NB4 (cell line): ENCODE measurements around the gene PDE3B.
"Not testable (repeated sequence)": the region's sequence is repeated elsewhere in the genome, so short reads cannot be mapped to it uniquely, and the experiment has no call there.

Experiments
- DNase-seq: peaks from one replicate; pipeline ENCODE4 v3.0.0; 2010; ENCODE audit warnings: low read depth
- H3K4me3 ChIP-seq: one replicate; pipeline ENCODE4 v1.5.1; 2011; ENCODE audit warnings: mild to moderate bottlenecking, low read depth, low read length, moderate library complexity
- MYC ChIP-seq: IDR thresholded peaks from 2 replicates; pipeline ENCODE4 v1.6.1; 2011; ENCODE audit warnings: low read depth, low read length
- POLR2A ChIP-seq: IDR thresholded peaks from 2 replicates; pipeline ENCODE4 v1.6.1; 2011; ENCODE audit warnings: mild to moderate bottlenecking; ENCODE audit not compliant: insufficient read length; ENCODE audit errors: extremely low read depth
- TF ChIP-seq, protein P1 (sequence below): IDR thresholded peaks from 2 replicates; pipeline ENCODE4 v1.6.1; 2011; ENCODE audit warnings: low read depth, low read length
- TF ChIP-seq, protein P2 (sequence below): IDR thresholded peaks from one replicate; pipeline ENCODE4 v1.5.1; 2012; ENCODE audit warnings: low read depth, low read length

PDE3B gene

DNA sequence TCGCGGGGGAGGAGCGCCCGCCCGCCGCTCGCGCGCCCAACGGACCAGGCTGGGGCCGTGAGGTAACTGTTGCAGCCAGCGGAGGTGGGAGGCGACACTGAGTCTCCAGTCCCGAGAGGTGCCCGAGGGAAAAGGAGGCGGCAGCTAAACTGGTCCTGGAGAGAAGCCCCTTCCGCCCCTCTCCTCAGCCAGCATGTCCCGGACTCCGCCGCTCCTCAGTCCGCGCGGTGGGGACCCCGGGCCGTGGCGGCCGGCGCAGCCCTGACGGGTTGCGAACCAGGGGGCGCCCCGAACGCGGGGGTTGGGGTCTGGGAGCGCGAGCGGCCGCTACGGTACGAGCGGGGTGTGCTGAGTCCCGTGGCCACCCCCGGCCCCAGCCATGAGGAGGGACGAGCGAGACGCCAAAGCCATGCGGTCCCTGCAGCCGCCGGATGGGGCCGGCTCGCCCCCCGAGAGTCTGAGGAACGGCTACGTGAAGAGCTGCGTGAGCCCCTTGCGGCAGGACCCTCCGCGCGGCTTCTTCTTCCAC is at the start of gene PDE3B:
Gene PDE3B, plus strand, starts transcription at position 108 of the 529 bp plus-strand sequence. Its CDS starts 272 bp downstream, at position 380.
- TF ChIP-seq POLR2A: peak; percentile 74
- TF ChIP-seq, protein P1, sequence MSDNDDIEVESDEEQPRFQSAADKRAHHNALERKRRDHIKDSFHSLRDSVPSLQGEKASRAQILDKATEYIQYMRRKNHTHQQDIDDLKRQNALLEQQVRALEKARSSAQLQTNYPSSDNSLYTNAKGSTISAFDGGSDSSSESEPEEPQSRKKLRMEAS: peak; percentile 51; the same call in 1 of the 2 replicates
- TF ChIP-seq, protein P2, sequence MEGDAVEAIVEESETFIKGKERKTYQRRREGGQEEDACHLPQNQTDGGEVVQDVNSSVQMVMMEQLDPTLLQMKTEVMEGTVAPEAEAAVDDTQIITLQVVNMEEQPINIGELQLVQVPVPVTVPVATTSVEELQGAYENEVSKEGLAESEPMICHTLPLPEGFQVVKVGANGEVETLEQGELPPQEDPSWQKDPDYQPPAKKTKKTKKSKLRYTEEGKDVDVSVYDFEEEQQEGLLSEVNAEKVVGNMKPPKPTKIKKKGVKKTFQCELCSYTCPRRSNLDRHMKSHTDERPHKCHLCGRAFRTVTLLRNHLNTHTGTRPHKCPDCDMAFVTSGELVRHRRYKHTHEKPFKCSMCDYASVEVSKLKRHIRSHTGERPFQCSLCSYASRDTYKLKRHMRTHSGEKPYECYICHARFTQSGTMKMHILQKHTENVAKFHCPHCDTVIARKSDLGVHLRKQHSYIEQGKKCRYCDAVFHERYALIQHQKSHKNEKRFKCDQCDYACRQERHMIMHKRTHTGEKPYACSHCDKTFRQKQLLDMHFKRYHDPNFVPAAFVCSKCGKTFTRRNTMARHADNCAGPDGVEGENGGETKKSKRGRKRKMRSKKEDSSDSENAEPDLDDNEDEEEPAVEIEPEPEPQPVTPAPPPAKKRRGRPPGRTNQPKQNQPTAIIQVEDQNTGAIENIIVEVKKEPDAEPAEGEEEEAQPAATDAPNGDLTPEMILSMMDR: no peak
- peak within 1 kb of the TSS; percentile 92 for H3K4me3 ChIP-seq
- DNase-seq: peak; percentile 93

DNA sequence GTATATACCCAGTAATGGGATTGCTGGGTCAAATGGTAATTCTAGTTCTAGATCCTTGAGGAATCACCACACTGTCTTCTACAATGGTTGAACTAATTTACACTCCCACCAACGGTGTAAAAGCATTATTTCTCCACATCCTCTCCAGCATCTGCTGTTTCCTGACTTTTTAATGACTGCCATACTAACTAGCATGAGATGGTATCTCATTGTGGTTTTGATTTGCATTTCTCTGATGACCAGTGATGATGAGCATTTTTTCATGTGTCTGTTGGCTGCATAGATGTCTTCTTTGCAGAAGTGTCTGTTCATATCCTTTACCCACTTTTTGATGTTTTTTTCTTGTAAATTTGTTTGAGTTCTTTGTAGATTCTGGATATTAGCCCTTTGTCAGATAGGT is 48.3 kb upstream of the PDE3B start:
- peak; percentile 7 for DNase-seq
- H3K4me3 ChIP-seq: not testable (repeated sequence)

DNA sequence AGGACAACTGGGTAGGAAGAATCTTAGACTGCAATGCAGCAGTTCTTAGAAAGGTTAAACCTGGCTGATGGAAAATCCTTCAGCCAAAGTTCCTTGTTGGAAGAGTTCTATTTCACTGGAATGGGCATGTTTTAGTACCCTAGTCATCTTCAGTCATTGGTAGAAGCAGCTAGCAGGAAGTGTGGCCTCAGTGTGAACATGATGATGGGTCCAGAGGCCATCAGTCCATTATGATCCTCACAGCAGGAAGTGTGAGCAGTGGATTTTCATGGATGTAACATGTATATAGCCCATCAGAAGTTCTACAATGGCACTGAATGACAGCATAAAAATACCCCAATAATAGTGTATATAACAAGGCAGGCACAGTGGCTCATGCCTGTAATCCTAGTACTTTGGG is 35.9 kb upstream of the PDE3B start:
- TF ChIP-seq, protein P2: no peak
- TF ChIP-seq POLR2A: no peak
- TF ChIP-seq MYC: no peak
- TF ChIP-seq, protein P1: no peak
- no peak for DNase-seq
- H3K4me3 ChIP-seq: no peak overlapping the region

DNA sequence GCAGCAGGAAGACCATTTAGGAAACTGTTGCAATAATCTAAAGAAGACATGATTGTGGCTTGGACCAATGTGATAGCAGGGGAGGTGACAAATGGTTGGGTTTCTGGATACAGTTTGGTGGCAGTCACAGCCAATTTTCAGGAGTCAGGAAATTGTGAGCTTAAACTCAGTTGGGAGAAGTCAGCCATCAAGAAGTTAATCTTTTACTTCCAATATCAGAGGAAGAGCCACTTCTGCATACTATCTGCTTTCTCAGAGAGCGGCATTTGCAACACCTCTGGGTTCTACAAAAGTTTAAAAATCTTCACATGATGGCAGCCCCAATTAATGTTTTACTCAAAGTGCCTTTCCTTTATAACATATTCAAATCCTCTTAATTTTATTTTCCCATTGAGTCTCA is 33.7 kb upstream of the PDE3B start:
- no peak overlapping the region for H3K4me3 ChIP-seq
- no peak for TF ChIP-seq MYC
- TF ChIP-seq POLR2A: no peak
- TF ChIP-seq, protein P2: no peak
- TF ChIP-seq, protein P1: no peak
- no peak for DNase-seq

DNA sequence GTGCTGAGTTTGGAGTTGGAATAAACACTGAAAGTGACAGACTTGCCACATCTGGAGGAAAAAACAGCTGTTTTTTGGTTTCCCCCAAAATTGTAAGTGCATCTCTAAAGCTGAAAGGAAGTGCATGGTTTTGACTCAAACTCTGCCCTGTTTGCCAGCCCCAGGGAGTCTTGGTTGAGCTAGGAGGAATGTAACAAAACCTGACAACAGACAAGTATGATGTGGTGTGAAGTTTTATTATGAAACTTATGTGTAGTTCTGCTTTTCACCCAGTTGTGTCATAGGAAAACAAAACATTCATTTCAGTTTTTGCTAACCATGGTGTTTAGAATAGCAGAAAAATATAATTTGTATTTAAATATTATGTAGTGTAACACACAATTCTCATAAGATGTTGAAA is 31.7 kb upstream of the PDE3B start:
- peak; percentile 73 for DNase-seq
- no peak overlapping the region for H3K4me3 ChIP-seq
- TF ChIP-seq, protein P1: no peak
- TF ChIP-seq POLR2A (no peak), MYC (no peak)
- TF ChIP-seq, protein P2: no peak

DNA sequence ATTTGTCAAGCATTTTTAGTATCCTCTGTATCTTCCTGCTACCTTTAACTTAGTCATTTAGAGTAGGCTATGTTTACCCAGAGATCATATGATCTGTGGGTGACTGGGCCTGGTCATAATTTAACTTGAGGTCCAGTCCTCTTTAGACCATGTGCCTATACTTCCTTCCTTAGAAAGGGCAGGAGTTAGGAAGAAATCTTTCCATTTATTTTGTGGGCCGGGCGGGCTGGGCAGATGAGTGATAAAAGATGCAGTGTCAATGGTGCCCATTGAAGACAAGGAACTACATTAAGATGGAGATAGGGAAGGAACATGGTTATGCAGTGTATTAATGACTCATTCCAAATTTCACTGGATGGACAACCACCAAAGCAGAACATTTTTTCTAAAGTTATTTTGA is 30.9 kb upstream of the PDE3B start:
- no peak overlapping the region for H3K4me3 ChIP-seq
- peak; percentile 15 for DNase-seq
- TF ChIP-seq, protein P2: no peak
- TF ChIP-seq POLR2A (no peak), MYC (no peak)
- TF ChIP-seq, protein P1: no peak
